Kidney (tissue), 14 donors: Measurements from ENCODE around the gene KMT5C. TPM values are rescaled to one million over a fixed set of nuclear protein-coding genes. Genes with fewer than 3 reads are reported as not detected.

Experiments
- DNase-seq, 5 donors: peaks; one replicate each; pipeline ENCODE4 v3.0.0-alpha.2; 2013 to 2020
- FAIRE-seq: peaks from 2 replicates; lab custom pipeline; 2012; peaks lifted over from hg19 to GRCh38; lab: Jason Lieb, UNC
- H3K27ac ChIP-seq, 2 donors: one replicate each; pipeline ENCODE4 v1.7.0; 2013; ENCODE audit warnings: low read depth in 2 of 2, low read length in 2 of 2, inconsistent platforms in 1 of 2
- H3K27me3 ChIP-seq: one replicate; pipeline ENCODE4 v1.7.1; 2013; ENCODE audit warnings: low read length, inconsistent platforms; ENCODE audit not compliant: control insufficient read depth, insufficient read depth
- H3K36me3 ChIP-seq, 3 donors: one replicate each; pipeline versions ENCODE4 v1.7.0 to v1.7.1; 2013; ENCODE audit warnings: low read length in 3 of 3, control low read depth in 1 of 3, inconsistent platforms in 1 of 3; ENCODE audit not compliant: insufficient read depth in 3 of 3, control insufficient read depth in 2 of 3
- H3K4me1 ChIP-seq, 3 donors: one replicate each; pipeline versions ENCODE4 v1.7.0 to v1.7.1; 2013; ENCODE audit warnings: low read length in 3 of 3, inconsistent platforms in 1 of 3, low read depth in 1 of 3; ENCODE audit not compliant: control insufficient read depth in 2 of 3, insufficient read depth in 2 of 3
- H3K4me3 ChIP-seq, 3 donors: one replicate each; pipeline versions ENCODE4 v1.7.0 to v1.8.1; 2013; ENCODE audit warnings: low read length in 3 of 3, control low read depth in 1 of 3, inconsistent platforms in 1 of 3
- H3K9ac ChIP-seq, 3 donors: one replicate each; pipeline versions ENCODE4 v1.7.0 to v1.7.1; 2013; ENCODE audit warnings: low read length in 3 of 3, control low read depth in 1 of 3, inconsistent platforms in 1 of 3
- H3K9me3 ChIP-seq, 3 donors: one replicate each; pipeline versions ENCODE4 v1.7.0 to v1.7.1; 2013; ENCODE audit warnings: low read length in 3 of 3, control low read depth in 1 of 3, inconsistent platforms in 1 of 3; ENCODE audit not compliant: control insufficient read depth in 2 of 3, insufficient read depth in 1 of 3
- CTCF ChIP-seq: IDR thresholded peaks from 3 replicates; pipeline ENCODE4 v1.5.1; 2012; ENCODE audit warnings: mild to moderate bottlenecking, moderate library complexity, borderline replicate concordance; ENCODE audit not compliant: insufficient read depth; ENCODE audit errors: extremely low read depth
- intact Hi-C: fragments of 100-400 bp; cut with DNase I; formaldehyde crosslinking; loops from one replicate; pipeline ENCODE4 v1.11.1; 2022
- polyA plus RNA-seq: library from polyadenylated mRNA; stranded (reverse); fragments of 350-450 nt; fragmentation: Illumina TruSeq; extraction: RNeasy Lipid Tissue Mini Kit (QIAGEN cat#74804); gene quantifications from one replicate; pipeline ENCODE4 v1.2.3, GENCODE V29; 2014; ENCODE audit warnings: low read depth, low replicate concordance; ENCODE audit not compliant: insufficient read depth
- total RNA-seq: library from RNA; stranded (reverse); fragmentation: NEBNext Ultra II Directional; extraction: Animal tissue kit (Norgen Biotek cat#: 25700); gene quantifications from one replicate; pipeline ENCODE4 v1.2.1, GENCODE V29; 2021
- donor health status: control.
- donor health status: control.
- donor health status: control.
- donor health status: control.
- donor health status: control.
- donor health status: DM: yes; HTN: yes; CAD: no.
- donor health status: Normal renal cell carcinoma (clear cell type).

The KMT5C gene
- total and polyA plus RNA-seq, 2 donors from 2014 or later, result 4.1 to 13.0 TPM

GRCh38 chr19:55341171-55341588 is 1.5 kb downstream of the KMT5C start:
- TF ChIP-seq CTCF, result no peak
- no peaks in the 10 kb centered on the region for H3K27me3 ChIP-seq
- no peak for FAIRE-seq
- intact Hi-C loops, result no loop called here
- peak; percentile 84 to 91 (median 87) for DNase-seq
- H3K27ac ChIP-seq, result no peak overlapping the region
- H3K36me3 ChIP-seq, result no peaks in the 10 kb centered on the region
- peak overlapping the region in 1 of 3 donors; percentile 87 for H3K9ac ChIP-seq
- H3K4me3 ChIP-seq, result peak overlapping the region in 2 of 3 donors; percentile 44 to 68
- no peaks in the 10 kb centered on the region for H3K9me3 ChIP-seq
- peaks cover 0 to 16% (median 0%) of the 10 kb centered on the region in 3 donors for H3K4me1 ChIP-seq

GRCh38 chr19:55341595-55342531 is 2.2 kb downstream of the KMT5C start:
- H3K4me1 ChIP-seq, result peaks cover 0 to 16% (median 0%) of the 10 kb centered on the region in 3 donors
- no peak overlapping the region for H3K27ac ChIP-seq
- no peaks in the 10 kb centered on the region for H3K27me3 ChIP-seq
- H3K36me3 ChIP-seq, result no peaks in the 10 kb centered on the region
- no peak overlapping the region for H3K9ac ChIP-seq
- no peaks in the 10 kb centered on the region for H3K9me3 ChIP-seq
- DNase-seq (peak in 2 of 5 donors; percentile 75 to 78), FAIRE-seq (no peak)
- peak overlapping the region in 1 of 3 donors; percentile 44 for H3K4me3 ChIP-seq
- TF ChIP-seq CTCF, result no peak
- intact Hi-C loops, result no loop called here

GRCh38 chr19:55344444-55344843 is 4.8 kb downstream of the KMT5C start:
- Histone ChIP-seq H3K27ac (no peak overlapping the region), H3K4me3 (no peak overlapping the region), H3K9ac (no peak overlapping the region), H3K36me3 (no peaks in the 10 kb centered on the region), H3K27me3 (no peaks in the 10 kb centered on the region), H3K4me1 (peaks cover 0 to 12% (median 0%) of the 10 kb centered on the region in 3 donors), H3K9me3 (no peaks in the 10 kb centered on the region)
- intact Hi-C loops, result no loop called here
- FAIRE-seq (no peak), DNase-seq (no peak)
- no peak for TF ChIP-seq CTCF
